ENCODE results near the gene CHRM1.

- TF ChIP-seq CTCF (conservative IDR thresholded peaks at IDR 0.05; ENCODE audit: low read length) (no peak), EZH2phosphoT487 (IDR thresholded peaks at IDR 0.05; ENCODE audit: borderline replicate concordance, low read depth, low read length) (no peak)
Observed at GRCh38 chr11:62889126-62889483, 32.1 kb downstream of the CHRM1 start.
